NB4 (cell line): ENCODE results near the gene PLCB4.

ENCODE experiments used
- CTCF ChIP-seq: IDR thresholded peaks from one replicate; pipeline ENCODE4 v1.5.1; 2012; ENCODE audit warnings: low read depth, low read length
- MYC ChIP-seq: IDR thresholded peaks from 2 replicates; pipeline ENCODE4 v1.6.1; 2011; ENCODE audit warnings: low read depth, low read length
- POLR2A ChIP-seq: IDR thresholded peaks from 2 replicates; pipeline ENCODE4 v1.6.1; 2011; ENCODE audit warnings: mild to moderate bottlenecking; ENCODE audit not compliant: insufficient read length; ENCODE audit errors: extremely low read depth

GRCh38 chr20:9279918-9280401 is 211.1 kb downstream of the PLCB4 start:
- TF ChIP-seq CTCF, result no peak
- TF ChIP-seq POLR2A, result no peak
- no peak for TF ChIP-seq MYC
